Measurements from ENCODE around the gene RNF138. TPM values are rescaled to one million over a fixed set of nuclear protein-coding genes. Genes with fewer than 3 reads are reported as not detected.

Gene RNF138
- total and polyA plus RNA-seq, 2 of the 8 experiments (the other 6 are each of a cell fraction or from before 2014, with no cell fraction given), result 29.2 to 109 TPM

DNA sequence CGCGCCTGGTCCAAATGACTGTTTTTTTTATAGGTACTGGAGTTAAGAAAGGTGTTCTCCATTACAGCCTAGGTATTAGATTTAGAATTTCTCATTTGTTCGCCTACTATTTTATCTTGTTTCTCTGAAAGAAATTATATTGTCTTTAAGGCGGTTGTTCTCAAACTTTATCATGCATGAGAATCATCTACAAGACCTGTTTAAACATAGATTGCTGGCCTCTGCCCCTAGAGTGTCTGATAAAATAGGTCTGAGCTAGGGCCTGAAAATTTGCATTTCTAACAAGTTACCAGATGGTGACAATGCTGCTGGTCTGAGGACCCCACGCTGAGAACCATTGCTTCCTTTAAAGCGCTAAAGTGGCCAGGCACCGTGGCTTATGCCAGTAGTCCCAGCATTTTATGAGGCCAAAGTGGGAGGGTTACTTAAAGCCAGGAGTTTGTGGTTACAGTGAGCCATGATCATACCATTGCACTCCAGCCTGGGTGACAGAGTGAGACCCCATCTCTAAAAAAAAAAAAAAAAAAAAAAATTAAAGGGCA, 34.0 kb upstream of the RNF138 start:
- no peak overlapping the region for H2AK5ac ChIP-seq (ENCODE audit: low read depth, low read length)
- 65% methylated on average over 7 of the region's 7 CpGs; no CpG with 5 or more reads in 1 of the 2 experiments for WGBS, 2 experiments (ENCODE audit: extremely low coverage in 1 of 2, insufficient coverage in 1 of 2, insufficient read length in 1 of 2, insufficient replicate concordance in 2 of 2, low coverage in 1 of 2, low lambda C conversion rate in 2 of 2, missing lambda C conversion rate in 1 of 2)
- no peak overlapping the region for H2BK5ac ChIP-seq (ENCODE audit: low read depth, low read length)
- no peaks in the 10 kb centered on the region for H3K79me2 ChIP-seq (ENCODE audit: control insufficient read depth in 1 of 2, insufficient read depth in 2 of 2, low read length in 2 of 2)
- no peak for TF ChIP-seq BACH1 (IDR thresholded peaks at IDR 0.05; ENCODE audit: low read length)
- H3K9ac ChIP-seq (replicated peaks in 1 of 4; ENCODE audit: extremely low read depth in 1 of 4, low read depth in 3 of 4, low read length in 3 of 4), result no peak overlapping the region
- H3K9me3 ChIP-seq (ENCODE audit: insufficient read depth in 2 of 2, low read depth in 1 of 2, low read length in 1 of 2), result no peaks in the 10 kb centered on the region
- H4K8ac ChIP-seq (ENCODE audit: extremely low read depth, insufficient read depth, low read length), result no peak overlapping the region
- H3K4me2 ChIP-seq (ENCODE audit: insufficient read depth in 1 of 2, low read depth in 2 of 2, low read length in 2 of 2), result peak overlapping the region in 1 of 2 experiments; percentile 38; a peak in 2 of 4 replicates
- no peak overlapping the region for H2BK20ac ChIP-seq (ENCODE audit: low read length)
- H4K5ac ChIP-seq (ENCODE audit: insufficient read length, low read depth, low read length), result no peak overlapping the region
- CTCF ChIA-PET (ENCODE audit: partially characterized antibody), result no interaction called here
- no peak overlapping the region for H3K4me3 ChIP-seq (ENCODE audit: extremely low read depth in 1 of 4, insufficient read depth in 2 of 4, low read depth in 3 of 4, low read length in 4 of 4)
- H3K27me3 ChIP-seq (replicated peaks in 1 of 4; ENCODE audit: control insufficient read depth in 3 of 4, extremely low read depth in 1 of 4, insufficient read depth in 3 of 4, low read length in 3 of 4), result no peaks in the 10 kb centered on the region
- no peak overlapping the region for H2BK12ac ChIP-seq (ENCODE audit: low read depth, low read length)
- POLR2A ChIA-PET (ENCODE audit: partially characterized antibody), result interaction anchor here (1.5 kb wide), 1 partner anchor 34 kb away, joined by 3 read pairs; the partner anchor contains the start of gene RNF138
- no peak overlapping the region for H3K4ac ChIP-seq (replicated peaks; ENCODE audit: insufficient read length, low read depth, low read length)
- H3K23ac ChIP-seq (ENCODE audit: insufficient read length), result no peak overlapping the region
- no peak overlapping the region for H4K91ac ChIP-seq (replicated peaks; ENCODE audit: insufficient read length, low read length)
- H3K36me3 ChIP-seq (ENCODE audit: control insufficient read depth in 2 of 4, insufficient read depth in 4 of 4, low read length in 3 of 4), result no peaks in the 10 kb centered on the region
- H3K56ac ChIP-seq (replicated peaks; ENCODE audit: insufficient read length, low read depth, low read length), result no peak overlapping the region
- H2BK120ac ChIP-seq (replicated peaks; ENCODE audit: low read depth, low read length), result no peak overlapping the region
- H3K27ac ChIP-seq (ENCODE audit: low read depth, low read length), result no peak overlapping the region
- no peak overlapping the region for H2BK15ac ChIP-seq (ENCODE audit: low read length)
- DNase-seq (ENCODE audit: low read depth in 1 of 2, low spot score in 2 of 2), result peak in 1 of 2 experiments; percentile 10
- peaks cover 0 to 3% (median 1%) of the 10 kb centered on the region in 4 experiments; a peak in 1 of 7 replicates for H3K4me1 ChIP-seq (replicated peaks in 1 of 4; ENCODE audit: control insufficient read depth in 3 of 4, insufficient read depth in 4 of 4, low read length in 3 of 4)
- H4K20me1 ChIP-seq (replicated peaks in 1 of 2; ENCODE audit: control insufficient read depth in 1 of 2, insufficient read depth in 2 of 2, low read length in 2 of 2), result no peaks in the 10 kb centered on the region
- no peak overlapping the region for H3K14ac ChIP-seq (ENCODE audit: insufficient read length)
- H3K79me1 ChIP-seq (ENCODE audit: low read depth, low read length), result no peaks in the 10 kb centered on the region
- H3K18ac ChIP-seq (ENCODE audit: extremely low read depth, low read length), result no peak overlapping the region
- FAIRE-seq, result no peak
- H2AFZ ChIP-seq (ENCODE audit: low read length), result no peak overlapping the region
- no peaks in the 10 kb centered on the region for H3K23me2 ChIP-seq (ENCODE audit: low read depth, low read length)
